GM23338 (cell line): Measurements from ENCODE around the gene UBXN1. TPM values are rescaled to one million over a fixed set of nuclear protein-coding genes. Genes with fewer than 3 reads are reported as not detected.

ENCODE experiments used
- ATAC-seq: fragments of 200-7000 bp; cut with Tn5 transposase; 3 replicates; pipeline ENCODE4 v1.9.1; 2020
- DNase-seq: peaks from one replicate; pipeline ENCODE4 v3.0.0-alpha.2; 2015; ENCODE audit warnings: low spot score
- H2AFZ ChIP-seq: fragments of 200-600 bp; sonication (generic); 2 replicates; pipeline ENCODE4 v1.8.0; 2016; ENCODE audit warnings: antibody characterized with exemption, mild to moderate bottlenecking, moderate library complexity
- H3F3A ChIP-seq: fragments of 200-600 bp; sonication (generic); replicated peaks from 2 replicates; pipeline ENCODE4 v1.8.0; 2017; ENCODE audit warnings: antibody characterized with exemption, mixed run types, low read depth
- H3K27ac ChIP-seq: fragments of 200-600 bp; sonication (generic); 2 replicates; pipeline ENCODE4 v1.6.1; 2016; ENCODE audit warnings: low read depth
- H3K27me3 ChIP-seq: fragments of 200-600 bp; sonication (generic); 2 replicates; pipeline ENCODE4 v1.8.0; 2016; ENCODE audit warnings: mild to moderate bottlenecking, mixed run types, moderate library complexity; ENCODE audit not compliant: insufficient read depth
- H3K36me3 ChIP-seq: fragments of 200-600 bp; sonication (generic); 2 replicates; pipeline ENCODE4 v1.8.0; 2016; ENCODE audit warnings: mild to moderate bottlenecking; ENCODE audit not compliant: insufficient read depth
- H3K4me1 ChIP-seq: fragments of 200-600 bp; sonication (generic); 2 replicates; pipeline ENCODE4 v1.8.0; 2016; ENCODE audit warnings: mild to moderate bottlenecking, moderate library complexity; ENCODE audit not compliant: insufficient read depth
- H3K4me2 ChIP-seq: fragments of 200-600 bp; sonication (generic); 2 replicates; pipeline ENCODE4 v1.7.1; 2017; ENCODE audit warnings: mixed run types
- H3K4me3 ChIP-seq: fragments of 200-600 bp; sonication (generic); 2 replicates; pipeline ENCODE4 v1.6.1; 2016; ENCODE audit warnings: mixed run types
- H3K79me2 ChIP-seq: fragments of 200-600 bp; sonication (generic); replicated peaks from 2 replicates; pipeline ENCODE4 v1.8.0; 2017; ENCODE audit warnings: mild to moderate bottlenecking; ENCODE audit not compliant: insufficient read depth
- H3K9me2 ChIP-seq: fragments of 200-600 bp; sonication (generic); 2 replicates; pipeline ENCODE4 v1.8.0; 2017; ENCODE audit not compliant: insufficient read depth
- H4K20me1 ChIP-seq: fragments of 200-600 bp; sonication (generic); replicated peaks from 2 replicates; pipeline ENCODE4 v1.8.0; 2017; ENCODE audit warnings: mild to moderate bottlenecking; ENCODE audit not compliant: insufficient read depth
- H3K27ac Mint-ChIP-seq: 2 replicates; pipeline ENCODE4 v1.8.0; 2020; ENCODE audit warnings: inconsistent platforms, mild to moderate bottlenecking, moderate library complexity, mixed read lengths
- H3K27me3 Mint-ChIP-seq: 3 replicates; pipeline ENCODE4 v1.8.0; 2022; ENCODE audit warnings: low read depth, mild to moderate bottlenecking, moderate library complexity, mixed read lengths, inconsistent platforms; ENCODE audit not compliant: insufficient read depth, poor library complexity
- H3K36me3 Mint-ChIP-seq: 3 replicates; pipeline ENCODE4 v1.8.0; 2021; ENCODE audit warnings: low read depth, mild to moderate bottlenecking, inconsistent platforms, moderate library complexity, mixed read lengths
- H3K4me1 Mint-ChIP-seq: 3 replicates; pipeline ENCODE4 v1.8.0; 2020; ENCODE audit warnings: mild to moderate bottlenecking, inconsistent platforms, mixed read lengths
- H3K4me3 Mint-ChIP-seq: 3 replicates; pipeline ENCODE4 v1.8.0; 2021; ENCODE audit warnings: moderate library complexity, mild to moderate bottlenecking, inconsistent platforms, mixed read lengths
- H3K9me3 Mint-ChIP-seq: 3 replicates; pipeline ENCODE4 v1.8.0; 2020; ENCODE audit warnings: moderate library complexity, mild to moderate bottlenecking, inconsistent platforms, mixed read lengths
- CREB1 ChIP-seq: fragments of 250-450 bp; sonication (Bioruptor Pico); IDR thresholded peaks from 2 replicates; pipeline ENCODE4 v1.5.0; 2020; ENCODE audit warnings: low read depth, mild to moderate bottlenecking, moderate library complexity
- EZH2phosphoT487 ChIP-seq: fragments of 200-600 bp; sonication (generic); IDR thresholded peaks from one replicate; pipeline ENCODE4 v1.8.1; 2018; ENCODE audit warnings: antibody characterized with exemption; ENCODE audit not compliant: unreplicated experiment
- ZNF114 ChIP-seq: fragments of 250-450 bp; sonication (Bioruptor Pico); IDR thresholded peaks from 2 replicates; pipeline ENCODE4 v1.5.0; 2020; ENCODE audit warnings: mild to moderate bottlenecking, moderate library complexity
- ZNF331 ChIP-seq: fragments of 250-450 bp; sonication (Bioruptor Pico); IDR thresholded peaks from 2 replicates; pipeline ENCODE4 v1.5.0; 2020; ENCODE audit warnings: low read depth, mild to moderate bottlenecking, moderate library complexity
- polyA plus RNA-seq: library from polyadenylated mRNA; unstranded; fragments of >200 nt; fragmentation: Nextera tagmentation; extraction: Ambion mirVana; gene quantifications from 2 replicates; pipeline ENCODE4 v1.2.1, GENCODE V29; 2016
- total RNA-seq: library from RNA; depleted of rRNA; stranded (reverse); fragments of >200 nt; shearing (Covaris generic); gene quantifications from 2 replicates; pipeline ENCODE4 v1.2.3, GENCODE V29; 2014
- TF ChIP-seq, protein P1 (sequence below): fragments of 250-450 bp; sonication (Bioruptor Pico); IDR thresholded peaks from 2 replicates; pipeline ENCODE4 v1.5.0; 2020; ENCODE audit warnings: mild to moderate bottlenecking, moderate library complexity
- TF ChIP-seq, protein P2 (sequence below): IDR thresholded peaks from one replicate; pipeline ENCODE4 v1.6.1; 2018; ENCODE audit warnings: antibody characterized with exemption; ENCODE audit not compliant: unreplicated experiment
- TF ChIP-seq, protein P3 (sequence below): IDR thresholded peaks from 2 replicates; pipeline ENCODE4 v1.6.1; 2016; ENCODE audit warnings: antibody characterized with exemption

The UBXN1 gene
- total and polyA plus RNA-seq, 2 experiments from 2014 or later, result 126 to 132 TPM

DNA sequence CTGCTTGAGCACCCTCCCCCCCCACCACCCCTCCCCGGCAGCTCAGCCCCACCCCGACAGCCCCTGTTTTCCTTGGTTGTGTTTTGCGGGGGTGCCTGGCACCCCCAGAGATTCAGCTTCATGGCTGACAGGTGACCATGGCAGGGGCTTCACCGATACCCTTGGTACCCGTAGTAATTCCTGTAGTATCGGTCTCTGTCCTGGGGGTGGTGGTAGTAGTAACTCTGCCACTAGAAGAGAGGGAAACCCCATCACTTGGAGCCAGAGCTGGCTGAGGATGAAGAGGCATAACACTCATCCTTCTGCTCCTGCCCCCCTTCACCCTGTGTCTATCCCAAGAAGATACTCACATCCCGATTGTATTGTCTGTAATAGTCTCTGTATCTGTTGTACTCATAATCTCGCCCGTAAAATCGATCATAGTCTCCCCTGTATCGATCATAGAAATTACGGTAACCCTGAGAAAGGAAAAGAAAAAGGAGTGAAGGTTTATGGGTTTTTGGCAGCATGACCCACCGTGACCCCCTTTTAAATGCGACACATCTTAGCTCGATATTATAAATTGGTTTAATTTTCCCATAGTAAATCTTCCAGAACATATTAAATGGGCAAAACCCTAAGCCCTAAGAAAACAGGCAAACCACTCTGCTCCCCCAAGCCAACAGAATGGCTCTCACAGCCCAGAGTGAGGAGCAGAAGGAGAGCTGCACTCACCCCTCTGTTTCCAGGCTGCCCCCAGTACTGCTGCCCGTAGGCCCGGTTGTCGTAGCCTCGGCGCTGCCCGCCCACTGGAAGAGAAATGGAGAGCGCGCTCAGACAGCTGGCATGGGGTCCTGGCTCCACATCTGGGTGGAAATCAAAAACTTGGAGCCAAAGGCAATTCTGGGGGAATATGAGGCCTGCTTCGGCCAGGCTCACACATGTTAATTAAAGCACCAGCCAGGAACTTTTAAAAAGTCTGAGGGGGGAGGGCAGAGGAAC is 36.6 kb upstream of the UBXN1 start (continued):
- TF ChIP-seq, protein P1, sequence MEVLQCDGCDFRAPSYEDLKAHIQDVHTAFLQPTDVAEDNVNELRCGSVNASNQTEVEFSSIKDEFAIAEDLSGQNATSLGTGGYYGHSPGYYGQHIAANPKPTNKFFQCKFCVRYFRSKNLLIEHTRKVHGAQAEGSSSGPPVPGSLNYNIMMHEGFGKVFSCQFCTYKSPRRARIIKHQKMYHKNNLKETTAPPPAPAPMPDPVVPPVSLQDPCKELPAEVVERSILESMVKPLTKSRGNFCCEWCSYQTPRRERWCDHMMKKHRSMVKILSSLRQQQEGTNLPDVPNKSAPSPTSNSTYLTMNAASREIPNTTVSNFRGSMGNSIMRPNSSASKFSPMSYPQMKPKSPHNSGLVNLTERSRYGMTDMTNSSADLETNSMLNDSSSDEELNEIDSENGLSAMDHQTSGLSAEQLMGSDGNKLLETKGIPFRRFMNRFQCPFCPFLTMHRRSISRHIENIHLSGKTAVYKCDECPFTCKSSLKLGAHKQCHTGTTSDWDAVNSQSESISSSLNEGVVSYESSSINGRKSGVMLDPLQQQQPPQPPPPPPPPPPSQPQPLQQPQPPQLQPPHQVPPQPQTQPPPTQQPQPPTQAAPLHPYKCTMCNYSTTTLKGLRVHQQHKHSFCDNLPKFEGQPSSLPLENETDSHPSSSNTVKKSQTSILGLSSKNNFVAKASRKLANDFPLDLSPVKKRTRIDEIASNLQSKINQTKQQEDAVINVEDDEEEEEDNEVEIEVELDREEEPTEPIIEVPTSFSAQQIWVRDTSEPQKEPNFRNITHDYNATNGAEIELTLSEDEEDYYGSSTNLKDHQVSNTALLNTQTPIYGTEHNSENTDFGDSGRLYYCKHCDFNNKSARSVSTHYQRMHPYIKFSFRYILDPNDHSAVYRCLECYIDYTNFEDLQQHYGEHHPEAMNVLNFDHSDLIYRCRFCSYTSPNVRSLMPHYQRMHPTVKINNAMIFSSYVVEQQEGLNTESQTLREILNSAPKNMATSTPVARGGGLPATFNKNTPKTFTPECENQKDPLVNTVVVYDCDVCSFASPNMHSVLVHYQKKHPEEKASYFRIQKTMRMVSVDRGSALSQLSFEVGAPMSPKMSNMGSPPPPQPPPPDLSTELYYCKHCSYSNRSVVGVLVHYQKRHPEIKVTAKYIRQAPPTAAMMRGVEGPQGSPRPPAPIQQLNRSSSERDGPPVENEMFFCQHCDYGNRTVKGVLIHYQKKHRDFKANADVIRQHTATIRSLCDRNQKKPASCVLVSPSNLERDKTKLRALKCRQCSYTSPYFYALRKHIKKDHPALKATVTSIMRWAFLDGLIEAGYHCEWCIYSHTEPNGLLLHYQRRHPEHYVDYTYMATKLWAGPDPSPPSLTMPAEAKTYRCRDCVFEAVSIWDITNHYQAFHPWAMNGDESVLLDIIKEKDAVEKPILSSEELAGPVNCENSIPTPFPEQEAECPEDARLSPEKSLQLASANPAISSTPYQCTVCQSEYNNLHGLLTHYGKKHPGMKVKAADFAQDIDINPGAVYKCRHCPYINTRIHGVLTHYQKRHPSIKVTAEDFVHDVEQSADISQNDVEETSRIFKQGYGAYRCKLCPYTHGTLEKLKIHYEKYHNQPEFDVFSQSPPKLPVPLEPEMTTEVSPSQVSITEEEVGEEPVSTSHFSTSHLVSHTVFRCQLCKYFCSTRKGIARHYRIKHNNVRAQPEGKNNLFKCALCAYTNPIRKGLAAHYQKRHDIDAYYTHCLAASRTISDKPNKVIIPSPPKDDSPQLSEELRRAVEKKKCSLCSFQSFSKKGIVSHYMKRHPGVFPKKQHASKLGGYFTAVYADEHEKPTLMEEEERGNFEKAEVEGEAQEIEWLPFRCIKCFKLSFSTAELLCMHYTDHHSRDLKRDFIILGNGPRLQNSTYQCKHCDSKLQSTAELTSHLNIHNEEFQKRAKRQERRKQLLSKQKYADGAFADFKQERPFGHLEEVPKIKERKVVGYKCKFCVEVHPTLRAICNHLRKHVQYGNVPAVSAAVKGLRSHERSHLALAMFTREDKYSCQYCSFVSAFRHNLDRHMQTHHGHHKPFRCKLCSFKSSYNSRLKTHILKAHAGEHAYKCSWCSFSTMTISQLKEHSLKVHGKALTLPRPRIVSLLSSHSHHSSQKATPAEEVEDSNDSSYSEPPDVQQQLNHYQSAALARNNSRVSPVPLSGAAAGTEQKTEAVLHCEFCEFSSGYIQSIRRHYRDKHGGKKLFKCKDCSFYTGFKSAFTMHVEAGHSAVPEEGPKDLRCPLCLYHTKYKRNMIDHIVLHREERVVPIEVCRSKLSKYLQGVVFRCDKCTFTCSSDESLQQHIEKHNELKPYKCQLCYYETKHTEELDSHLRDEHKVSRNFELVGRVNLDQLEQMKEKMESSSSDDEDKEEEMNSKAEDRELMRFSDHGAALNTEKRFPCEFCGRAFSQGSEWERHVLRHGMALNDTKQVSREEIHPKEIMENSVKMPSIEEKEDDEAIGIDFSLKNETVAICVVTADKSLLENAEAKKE (CRISPR knock-in tag), result no peak

DNA sequence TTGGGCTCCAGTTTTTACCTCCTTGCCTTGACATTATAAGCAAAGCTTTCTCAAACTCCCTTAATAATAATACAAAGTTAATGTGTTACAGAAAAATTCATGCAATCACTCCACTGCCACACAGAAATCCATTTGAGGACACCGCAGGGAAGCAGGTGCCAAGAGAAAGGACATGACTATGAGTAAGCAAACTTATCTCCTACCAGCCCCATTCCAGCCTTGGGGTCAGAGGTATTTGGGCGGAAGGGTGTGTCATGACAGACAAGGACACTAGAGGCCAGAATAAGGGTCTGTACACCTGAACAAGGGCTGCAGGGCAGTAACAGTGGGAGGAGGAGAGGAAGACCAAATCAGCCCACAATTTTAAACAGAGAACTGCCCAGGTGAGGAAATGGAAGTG is 34.5 kb upstream of the UBXN1 start:
- Histone ChIP-seq H3K4me1 (peaks cover 19% of the 10 kb centered on the region; the same call in 1 of the 2 replicates), H3K9me2 (no peaks in the 10 kb centered on the region), H4K20me1 (peaks cover 12% of the 10 kb centered on the region), H3F3A (peaks cover 64% of the 10 kb centered on the region), H3K4me3 (no peak overlapping the region), H2AFZ (no peak overlapping the region), H3K36me3 (peaks cover 66% of the 10 kb centered on the region), H3K4me2 (no peak overlapping the region), H3K27me3 (no peaks in the 10 kb centered on the region), H3K27ac (peak overlapping the region; percentile 70), H3K79me2 (peaks cover 19% of the 10 kb centered on the region)
- Mint-ChIP-seq H3K36me3 (peaks cover 81% of the 10 kb centered on the region), H3K4me3 (no peak overlapping the region; the same call in 2 of the 3 replicates), H3K27me3 (peaks cover 12% of the 10 kb centered on the region), H3K4me1 (peaks cover 64% of the 10 kb centered on the region), H3K27ac (peak overlapping the region; percentile 90), H3K9me3 (no peaks in the 10 kb centered on the region)
- DNase-seq (no peak), ATAC-seq (no peak)
- TF ChIP-seq, protein P2, sequence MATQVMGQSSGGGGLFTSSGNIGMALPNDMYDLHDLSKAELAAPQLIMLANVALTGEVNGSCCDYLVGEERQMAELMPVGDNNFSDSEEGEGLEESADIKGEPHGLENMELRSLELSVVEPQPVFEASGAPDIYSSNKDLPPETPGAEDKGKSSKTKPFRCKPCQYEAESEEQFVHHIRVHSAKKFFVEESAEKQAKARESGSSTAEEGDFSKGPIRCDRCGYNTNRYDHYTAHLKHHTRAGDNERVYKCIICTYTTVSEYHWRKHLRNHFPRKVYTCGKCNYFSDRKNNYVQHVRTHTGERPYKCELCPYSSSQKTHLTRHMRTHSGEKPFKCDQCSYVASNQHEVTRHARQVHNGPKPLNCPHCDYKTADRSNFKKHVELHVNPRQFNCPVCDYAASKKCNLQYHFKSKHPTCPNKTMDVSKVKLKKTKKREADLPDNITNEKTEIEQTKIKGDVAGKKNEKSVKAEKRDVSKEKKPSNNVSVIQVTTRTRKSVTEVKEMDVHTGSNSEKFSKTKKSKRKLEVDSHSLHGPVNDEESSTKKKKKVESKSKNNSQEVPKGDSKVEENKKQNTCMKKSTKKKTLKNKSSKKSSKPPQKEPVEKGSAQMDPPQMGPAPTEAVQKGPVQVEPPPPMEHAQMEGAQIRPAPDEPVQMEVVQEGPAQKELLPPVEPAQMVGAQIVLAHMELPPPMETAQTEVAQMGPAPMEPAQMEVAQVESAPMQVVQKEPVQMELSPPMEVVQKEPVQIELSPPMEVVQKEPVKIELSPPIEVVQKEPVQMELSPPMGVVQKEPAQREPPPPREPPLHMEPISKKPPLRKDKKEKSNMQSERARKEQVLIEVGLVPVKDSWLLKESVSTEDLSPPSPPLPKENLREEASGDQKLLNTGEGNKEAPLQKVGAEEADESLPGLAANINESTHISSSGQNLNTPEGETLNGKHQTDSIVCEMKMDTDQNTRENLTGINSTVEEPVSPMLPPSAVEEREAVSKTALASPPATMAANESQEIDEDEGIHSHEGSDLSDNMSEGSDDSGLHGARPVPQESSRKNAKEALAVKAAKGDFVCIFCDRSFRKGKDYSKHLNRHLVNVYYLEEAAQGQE, result no peak
- TF ChIP-seq CREB1, result no peak
- TF ChIP-seq ZNF331 (CRISPR knock-in tag), result no peak
- no peak for TF ChIP-seq EZH2phosphoT487
- TF ChIP-seq ZNF114 (CRISPR knock-in tag), result no peak
- TF ChIP-seq, protein P3, sequence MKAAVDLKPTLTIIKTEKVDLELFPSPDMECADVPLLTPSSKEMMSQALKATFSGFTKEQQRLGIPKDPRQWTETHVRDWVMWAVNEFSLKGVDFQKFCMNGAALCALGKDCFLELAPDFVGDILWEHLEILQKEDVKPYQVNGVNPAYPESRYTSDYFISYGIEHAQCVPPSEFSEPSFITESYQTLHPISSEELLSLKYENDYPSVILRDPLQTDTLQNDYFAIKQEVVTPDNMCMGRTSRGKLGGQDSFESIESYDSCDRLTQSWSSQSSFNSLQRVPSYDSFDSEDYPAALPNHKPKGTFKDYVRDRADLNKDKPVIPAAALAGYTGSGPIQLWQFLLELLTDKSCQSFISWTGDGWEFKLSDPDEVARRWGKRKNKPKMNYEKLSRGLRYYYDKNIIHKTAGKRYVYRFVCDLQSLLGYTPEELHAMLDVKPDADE, result no peak
